Activated CD4-positive, alpha-beta T cell treated with anti-CD3 and anti-CD28 coated beads, Interleukin-2, amount 50 U/mL, for 4 hours (primary cell): ENCODE data around the gene DCDC2B.

Source experiments
- DNase-seq, 2 experiments: peaks; one replicate each; pipeline ENCODE4 v3.0.0-alpha.2; 2020

Gene DCDC2B

DNA sequence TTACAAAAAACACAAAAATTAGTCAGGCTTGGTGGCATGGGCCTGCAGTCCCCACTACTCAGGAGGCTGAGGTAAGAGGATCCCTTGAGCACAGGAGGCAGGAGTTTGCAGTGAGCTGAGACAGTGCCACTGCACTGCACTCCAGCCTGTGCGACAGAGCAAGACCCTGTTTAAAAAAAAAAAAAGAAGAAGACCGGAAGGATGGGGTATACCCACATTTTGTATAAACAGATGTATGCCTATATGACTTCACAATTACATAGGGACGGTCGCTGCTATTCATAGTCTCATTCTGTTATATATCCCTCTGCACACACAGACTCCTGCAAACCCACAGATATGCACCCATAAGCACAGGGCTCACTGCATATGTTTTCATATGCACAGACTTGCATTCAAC, 54.9 kb downstream of the DCDC2B start:
- DNase-seq = no peak
